ENCODE measurements around the gene PIK3CA. TPM values are rescaled to one million over a fixed set of nuclear protein-coding genes. Genes with fewer than 3 reads are reported as not detected.

The PIK3CA gene
- total RNA-seq, 1 experiment from 2014 or later: 13.4 TPM

- ChIA-PET POLR2A (ENCODE audit: unreplicated experiment) (interaction anchor here (0.6 kb wide), 3 partner anchors 39 to 183 kb away, joined by 5 to 15 read pairs (median 7); no protein-coding TSS in a partner anchor), CTCF (interaction anchor here (0.7 to 0.8 kb wide), 3 partner anchors 42 to 174 kb away, joined by 3 to 4 read pairs (median 4); no protein-coding TSS in a partner anchor)
- H2AFZ ChIP-seq (ENCODE audit: low read length): peak overlapping the region; percentile 96
- DNase-seq (no peak), ATAC-seq (peak; percentile 8)
- peak overlapping the region; percentile 44 for H3K9ac ChIP-seq (ENCODE audit: low read length)
- H3K9me2 ChIP-seq (replicated peaks; ENCODE audit: low read length): no peaks in the 10 kb centered on the region
- TF ChIP-seq CTCF (conservative IDR thresholded peaks at IDR 0.05; ENCODE audit: low read depth, low read length): peak; percentile 36; the same call in 1 of the 2 replicates
- no peak for TF ChIP-seq EZH2 (IDR thresholded peaks at IDR 0.05; ENCODE audit: low read length, unreplicated experiment)
- TF ChIP-seq EZH2phosphoT487 (IDR thresholded peaks at IDR 0.05; ENCODE audit: borderline replicate concordance, low read length): no peak
- no peaks in the 10 kb centered on the region for H3K27me3 ChIP-seq (ENCODE audit: low read length)
- peaks cover 40% of the 10 kb centered on the region for H3K79me2 ChIP-seq (ENCODE audit: low read length)
- peaks cover 12% of the 10 kb centered on the region; the same call in 1 of the 2 replicates for H3K4me1 ChIP-seq (ENCODE audit: insufficient read depth, low read length)
- no peaks in the 10 kb centered on the region for H3K9me3 ChIP-seq (ENCODE audit: low read length)
- no peaks in the 10 kb centered on the region for H3K36me3 ChIP-seq (ENCODE audit: low read depth, low read length)
- no peaks in the 10 kb centered on the region for H4K20me1 ChIP-seq (ENCODE audit: low read length)
- H3F3A ChIP-seq (ENCODE audit: low read length, unreplicated experiment): no peaks in the 10 kb centered on the region
- intact Hi-C loops (cut with micrococcal nuclease): loop anchor here (1.0 to 10.0 kb wide), 9 partner anchors 42 to 415 kb away; partner anchors contain the start of gene ACTL6A
- TSS peak; percentile 94 for BruUV-seq (replicated peaks)
- H3K4me2 ChIP-seq (ENCODE audit: low read length): peak overlapping the region; percentile 88
- peak overlapping the region; percentile 13; the same call in 1 of the 2 replicates for H3K27ac ChIP-seq (ENCODE audit: low read length)
- H3K4me3 ChIP-seq (ENCODE audit: low read length): peak overlapping the region; percentile 91
Measured at GRCh38 chr3:179147514-179147872, 664 bp upstream of the PIK3CA start.

- Histone ChIP-seq H3K27me3 (ENCODE audit: low read length) (no peaks in the 10 kb centered on the region), H3K27ac (ENCODE audit: low read length) (peak overlapping the region; percentile 29), H3K9me3 (ENCODE audit: low read length) (no peaks in the 10 kb centered on the region), H3K4me3 (ENCODE audit: low read length) (peak overlapping the region; percentile 91), H2AFZ (ENCODE audit: low read length) (peak overlapping the region; percentile 96), H3K79me2 (ENCODE audit: low read length) (peaks cover 52% of the 10 kb centered on the region), H3K4me1 (ENCODE audit: insufficient read depth, low read length) (peaks cover 12% of the 10 kb centered on the region; the same call in 1 of the 2 replicates), H3K9ac (ENCODE audit: low read length) (peak overlapping the region; percentile 85), H3K9me2 (replicated peaks; ENCODE audit: low read length) (no peaks in the 10 kb centered on the region), H3K4me2 (ENCODE audit: low read length) (peak overlapping the region; percentile 85), H3F3A (ENCODE audit: low read length, unreplicated experiment) (no peaks in the 10 kb centered on the region), H3K36me3 (ENCODE audit: low read depth, low read length) (no peaks in the 10 kb centered on the region), H4K20me1 (ENCODE audit: low read length) (no peaks in the 10 kb centered on the region)
- ChIA-PET POLR2A (ENCODE audit: unreplicated experiment) (interaction anchor here (0.5 kb wide), 1 partner anchor 46 kb away, joined by 3 read pairs; no protein-coding TSS in a partner anchor), CTCF (interaction anchor here (0.6 kb wide), 1 partner anchor 38 kb away, joined by 4 read pairs; no protein-coding TSS in a partner anchor)
- peak; percentile 50 for ATAC-seq
- no peak for TF ChIP-seq EZH2 (IDR thresholded peaks at IDR 0.05; ENCODE audit: low read length, unreplicated experiment)
- TF ChIP-seq EZH2phosphoT487 (IDR thresholded peaks at IDR 0.05; ENCODE audit: borderline replicate concordance, low read length): no peak
- TF ChIP-seq CTCF (conservative IDR thresholded peaks at IDR 0.05; ENCODE audit: low read depth, low read length): no peak
- DNase-seq: peak; percentile 43
- intact Hi-C loops (cut with micrococcal nuclease): loop anchor here (5.0 to 10.0 kb wide), 2 partner anchors 76 to 413 kb away; partner anchors contain the start of gene ACTL6A
- no TSS peak for BruUV-seq (replicated peaks)
Measured at GRCh38 chr3:179148616-179149405, 654 bp downstream of the PIK3CA start.
